HS-27A (cell line): Measurements from ENCODE around the gene NPB.

Source experiments
- DNase-seq: peaks from one replicate; pipeline ENCODE4 v3.0.0-alpha.2; 2012; ENCODE audit warnings: low read depth, missing footprints

Gene NPB

DNA sequence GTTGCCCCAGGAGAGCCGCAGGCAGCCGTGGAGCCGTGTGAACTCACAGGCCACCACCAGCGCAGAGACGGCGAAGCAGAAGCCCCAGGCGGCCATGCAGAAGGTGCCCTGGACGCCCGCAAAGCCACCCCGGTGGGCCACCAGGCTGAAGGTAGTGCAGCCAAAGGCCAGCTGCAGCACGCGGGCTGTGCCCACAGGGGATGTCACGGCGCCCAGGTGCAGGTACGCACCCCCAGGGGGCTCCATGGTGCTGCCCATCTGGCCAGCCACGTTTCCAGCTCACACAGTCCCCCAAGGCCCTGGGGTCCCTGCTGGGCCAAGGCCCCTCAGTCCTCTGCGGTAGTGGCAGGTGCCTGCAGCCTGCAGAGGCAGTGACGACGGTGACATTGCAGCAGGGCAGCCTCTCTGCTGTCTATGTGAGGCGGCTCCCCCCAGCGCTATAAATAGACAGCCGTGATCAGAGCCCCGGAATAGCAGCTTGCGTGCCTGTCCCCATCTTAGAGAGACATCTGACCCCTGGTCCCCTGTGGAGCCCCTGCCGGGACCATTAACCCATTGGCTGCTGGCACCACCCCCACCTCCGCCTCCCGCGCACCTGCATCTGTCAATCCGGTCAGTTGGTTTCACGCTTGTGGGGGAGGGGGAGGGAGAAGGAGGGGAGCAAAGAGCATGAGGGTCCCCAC, 39.6 kb downstream of the NPB start:
- no peak for DNase-seq

DNA sequence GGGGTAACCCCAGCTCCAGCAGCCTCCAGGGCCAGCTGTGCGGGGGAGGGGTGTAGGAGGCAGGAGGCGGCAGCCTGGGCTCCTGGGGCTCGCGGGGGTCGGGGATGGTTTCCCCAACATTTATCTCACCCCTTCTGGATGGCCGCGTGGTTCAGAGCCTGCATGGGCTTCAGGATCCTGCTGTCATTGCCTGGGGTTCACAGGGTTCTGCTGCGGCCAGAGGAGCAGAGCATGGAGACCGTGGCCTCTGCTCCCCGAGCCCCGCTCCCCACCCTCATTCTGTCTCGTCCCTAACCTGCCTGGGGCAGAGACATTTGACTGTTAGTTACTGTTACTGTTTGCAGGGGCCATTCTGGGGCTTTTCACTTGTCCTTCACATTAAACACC, 40.1 kb downstream of the NPB start:
- no peak for DNase-seq

DNA sequence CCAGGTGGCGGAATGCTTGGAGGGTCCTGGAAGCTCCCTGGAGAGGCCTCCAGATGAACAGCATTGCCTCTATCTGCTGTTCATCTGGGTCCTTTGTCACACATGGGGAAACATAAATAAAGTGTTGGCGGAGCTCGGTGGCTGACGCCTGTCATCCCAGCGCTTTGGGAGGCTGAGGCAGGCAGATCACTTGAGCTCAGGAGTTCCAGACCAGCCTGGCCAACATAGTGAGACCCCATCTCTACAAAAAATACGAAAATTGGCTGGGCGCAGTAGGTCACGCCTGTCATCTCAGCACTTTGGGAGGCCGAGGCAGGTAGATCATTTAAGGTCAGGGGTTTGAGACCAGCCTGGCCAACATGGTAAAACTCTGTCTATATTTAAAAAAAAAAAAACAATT, 42.8 kb downstream of the NPB start:
- DNase-seq = no peak

DNA sequence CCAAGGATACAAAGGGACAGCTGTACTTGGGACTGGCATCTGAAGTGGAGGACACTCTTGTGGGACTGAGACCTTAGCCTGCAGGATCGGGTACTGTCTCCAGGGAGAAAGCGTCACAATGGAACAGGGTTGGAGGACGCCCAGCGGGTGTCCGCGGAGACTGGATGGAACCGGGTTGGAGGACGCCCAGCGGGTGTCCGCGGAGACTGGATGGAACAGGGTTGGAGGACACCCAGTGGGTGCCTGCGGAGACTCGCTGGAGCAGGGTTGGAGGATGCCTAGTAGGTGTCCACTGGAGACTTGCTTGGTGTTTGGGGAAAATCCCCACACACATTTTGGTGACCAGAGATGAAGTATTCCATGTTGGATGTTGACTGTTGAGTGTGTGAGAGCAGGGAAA, 45.2 kb downstream of the NPB start, which contains the start of gene MYADML2:
MYADML2 (minus strand) TSS at position 45 of the 400 bp plus-strand sequence. CDS start 5,492 bp downstream, outside the sequence.
- DNase-seq = no peak

GRCh38 chr17:81948635-81949378, 46.8 kb downstream of the NPB start:
- DNase-seq = no peak

GRCh38 chr17:81950501-81950900, 48.5 kb downstream of the NPB start:
- DNase-seq = no peak

- DNase-seq = no peak
These were observed 50.0 kb downstream of the NPB start for GRCh38 chr17:81951785-81952684.
